Non-pigmented ciliary epithelial cell (primary cell): ENCODE measurements around the gene GPR173.

Experiments used
- DNase-seq: peaks from one replicate; pipeline ENCODE4 v3.0.0-alpha.2; 2010; ENCODE audit warnings: low read depth

GPR173 gene

DNA sequence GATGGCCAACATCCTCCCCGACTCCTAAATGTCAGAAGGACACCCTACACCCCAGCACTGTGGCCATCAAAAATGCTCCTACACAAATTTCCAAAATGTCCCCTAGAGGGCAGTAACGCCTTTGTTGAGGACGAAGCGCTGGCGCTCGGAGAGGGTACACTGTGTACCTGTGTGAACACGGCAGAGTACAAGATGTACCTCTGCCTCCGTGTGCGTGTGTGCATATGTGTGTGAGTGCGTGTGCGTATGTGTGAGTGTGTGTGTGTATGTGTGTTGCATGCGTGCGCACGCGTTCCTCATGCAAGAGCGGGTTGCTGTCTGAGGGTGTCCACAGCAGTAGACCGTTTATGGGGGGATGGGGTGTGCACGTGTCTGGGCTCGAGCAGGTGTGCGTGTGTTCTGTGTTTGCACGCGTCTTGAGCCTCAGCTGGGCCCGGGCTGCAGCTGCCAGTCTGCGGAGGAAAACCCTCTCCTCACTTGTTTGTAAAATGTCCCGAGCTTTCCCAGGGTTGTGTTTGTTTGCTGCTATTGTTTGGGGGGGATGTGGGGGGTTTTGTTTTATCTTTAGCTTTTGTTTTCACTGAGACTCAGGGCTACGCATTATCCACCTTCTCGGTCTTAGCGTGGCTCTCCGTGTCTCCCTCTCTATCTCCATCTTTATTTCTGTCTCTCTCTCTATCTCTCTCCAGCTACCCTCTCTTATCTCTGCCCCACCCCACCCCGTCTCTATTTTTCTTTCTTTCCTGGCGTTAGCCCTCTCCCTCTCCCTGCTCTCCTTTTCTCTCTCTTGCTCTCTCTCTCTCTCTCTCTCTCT is 23.2 kb downstream of the GPR173 start:
- no peak for DNase-seq

DNA sequence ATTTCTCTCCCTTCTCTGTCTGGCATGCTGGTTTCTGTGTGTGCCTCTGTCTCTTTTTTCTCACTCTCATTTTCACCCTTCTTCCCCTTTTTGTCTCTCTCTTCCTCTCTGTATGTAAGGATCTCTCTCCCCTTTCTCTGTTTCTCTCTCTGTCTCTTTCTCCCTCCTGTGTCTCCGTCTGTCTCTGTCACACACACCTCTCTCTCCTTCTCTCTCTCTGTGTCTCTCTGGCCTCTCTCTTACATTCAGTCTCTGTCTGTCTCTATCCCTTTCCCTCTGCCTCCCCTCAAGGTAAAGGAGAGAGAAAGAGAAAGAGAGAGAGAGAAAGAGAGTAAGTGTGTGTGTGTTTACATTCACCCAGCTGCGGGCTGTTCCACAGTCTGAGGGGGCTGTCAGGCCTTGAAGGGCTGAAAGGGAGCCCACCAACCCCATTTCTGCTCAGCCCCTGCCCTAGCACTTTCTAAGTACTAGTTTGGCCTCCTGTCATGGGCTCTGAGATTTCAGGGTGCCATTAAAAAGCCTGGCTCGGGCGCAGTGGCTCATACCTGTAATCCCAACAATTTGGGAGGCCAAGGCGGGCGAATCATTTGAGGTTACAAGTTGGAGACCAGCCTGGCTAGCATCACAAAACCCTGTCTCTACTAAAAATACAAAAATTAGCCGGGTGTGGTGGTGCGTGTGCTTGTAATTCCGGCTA is 24.0 kb downstream of the GPR173 start:
- no peak for DNase-seq

DNA sequence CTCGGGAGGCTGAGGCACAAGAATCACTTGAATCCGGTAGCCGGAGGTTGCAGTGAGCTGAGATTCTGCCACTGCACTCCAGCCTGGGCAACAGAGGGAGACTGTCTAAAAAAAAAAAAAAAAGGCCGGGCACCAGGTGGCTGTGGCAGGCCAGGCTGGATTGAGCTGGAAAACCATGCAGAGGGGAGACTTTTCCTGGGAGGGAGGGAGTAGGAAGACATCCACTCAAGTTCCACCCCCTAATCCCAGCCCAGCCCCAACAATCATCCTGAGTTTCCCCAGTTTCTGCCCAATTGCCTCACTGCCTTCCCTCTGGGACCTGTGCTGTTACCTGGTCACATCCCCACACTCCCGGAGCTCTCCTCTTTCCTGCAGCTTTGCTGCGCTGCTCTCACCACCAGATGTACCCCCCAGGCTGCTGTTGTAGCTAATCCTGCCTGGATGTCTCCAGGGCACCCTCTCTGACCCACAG is 24.6 kb downstream of the GPR173 start:
- DNase-seq: no peak

DNA sequence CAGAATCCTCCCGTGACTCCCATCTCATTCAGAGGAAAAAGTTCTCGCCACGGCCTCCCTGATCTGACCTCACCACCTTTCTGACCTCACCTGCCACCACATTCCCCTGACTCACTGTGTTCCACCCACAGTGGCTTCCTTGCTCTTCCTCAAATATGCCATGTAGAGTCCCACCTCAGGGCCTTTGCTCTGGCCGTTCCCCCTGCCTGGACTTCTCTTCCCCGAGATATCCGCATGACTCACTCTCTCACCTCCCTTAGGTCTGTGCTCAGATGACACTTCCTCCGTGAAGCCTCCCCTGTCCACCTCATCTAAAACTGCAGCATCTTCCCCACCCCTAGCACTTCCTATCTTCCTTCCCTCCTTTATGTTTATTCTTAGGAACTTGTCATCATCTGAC is 26.4 kb downstream of the GPR173 start:
- DNase-seq: no peak

DNA sequence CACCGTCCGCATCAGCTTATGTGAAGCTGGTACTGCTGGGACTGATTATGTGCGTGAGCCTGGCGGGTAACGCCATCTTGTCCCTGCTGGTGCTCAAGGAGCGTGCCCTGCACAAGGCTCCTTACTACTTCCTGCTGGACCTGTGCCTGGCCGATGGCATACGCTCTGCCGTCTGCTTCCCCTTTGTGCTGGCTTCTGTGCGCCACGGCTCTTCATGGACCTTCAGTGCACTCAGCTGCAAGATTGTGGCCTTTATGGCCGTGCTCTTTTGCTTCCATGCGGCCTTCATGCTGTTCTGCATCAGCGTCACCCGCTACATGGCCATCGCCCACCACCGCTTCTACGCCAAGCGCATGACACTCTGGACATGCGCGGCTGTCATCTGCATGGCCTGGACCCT is 28.1 kb downstream of the GPR173 start:
- no peak for DNase-seq

DNA sequence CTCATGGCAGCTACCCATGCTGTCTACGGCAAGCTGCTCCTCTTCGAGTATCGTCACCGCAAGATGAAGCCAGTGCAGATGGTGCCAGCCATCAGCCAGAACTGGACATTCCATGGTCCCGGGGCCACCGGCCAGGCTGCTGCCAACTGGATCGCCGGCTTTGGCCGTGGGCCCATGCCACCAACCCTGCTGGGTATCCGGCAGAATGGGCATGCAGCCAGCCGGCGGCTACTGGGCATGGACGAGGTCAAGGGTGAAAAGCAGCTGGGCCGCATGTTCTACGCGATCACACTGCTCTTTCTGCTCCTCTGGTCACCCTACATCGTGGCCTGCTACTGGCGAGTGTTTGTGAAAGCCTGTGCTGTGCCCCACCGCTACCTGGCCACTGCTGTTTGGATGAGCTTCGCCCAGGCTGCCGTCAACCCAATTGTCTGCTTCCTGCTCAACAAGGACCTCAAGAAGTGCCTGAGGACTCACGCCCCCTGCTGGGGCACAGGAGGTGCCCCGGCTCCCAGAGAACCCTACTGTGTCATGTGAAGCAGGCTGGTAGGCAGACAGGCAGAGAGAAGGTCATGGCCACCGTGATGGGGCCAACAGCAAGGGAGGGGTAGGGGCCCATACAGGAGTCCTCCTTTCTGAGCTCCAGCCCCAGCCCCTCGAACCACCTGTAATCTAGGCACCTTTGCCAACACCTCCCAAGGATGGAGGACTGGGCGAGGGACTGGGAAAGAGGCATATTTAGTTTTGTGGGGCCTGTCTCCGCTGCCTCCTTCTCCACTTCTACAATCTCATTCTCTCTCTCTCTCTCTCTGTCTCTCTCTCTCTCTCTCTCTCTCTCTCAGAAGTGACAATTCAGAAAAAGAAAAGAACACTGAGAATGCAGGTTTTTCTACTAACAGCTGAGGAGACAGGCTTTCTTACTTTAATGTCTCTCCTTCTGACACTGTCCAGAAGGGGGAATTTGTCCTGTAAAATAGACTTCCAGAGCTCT is 28.9 kb downstream of the GPR173 start:
- no peak for DNase-seq

DNA sequence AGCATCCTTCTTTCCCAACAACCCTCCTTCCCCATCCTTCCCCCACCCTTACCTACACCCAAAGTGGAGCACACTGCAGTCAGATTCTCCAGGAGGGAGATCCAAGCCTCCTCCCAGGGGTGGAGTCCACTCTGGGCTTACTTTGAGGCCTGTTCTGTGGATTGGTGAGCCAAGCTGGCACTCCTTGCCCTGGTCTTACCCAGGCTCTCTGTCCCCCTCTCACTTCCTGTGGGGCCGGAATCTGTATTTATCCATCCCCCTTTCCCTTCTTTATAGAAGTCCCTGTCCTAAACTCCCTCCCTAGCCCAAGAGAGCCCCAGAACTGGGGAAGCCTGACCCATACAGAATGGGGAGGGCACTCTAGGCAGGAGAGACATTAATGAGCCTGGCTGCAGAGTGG is 30.4 kb downstream of the GPR173 start:
- DNase-seq: no peak

DNA sequence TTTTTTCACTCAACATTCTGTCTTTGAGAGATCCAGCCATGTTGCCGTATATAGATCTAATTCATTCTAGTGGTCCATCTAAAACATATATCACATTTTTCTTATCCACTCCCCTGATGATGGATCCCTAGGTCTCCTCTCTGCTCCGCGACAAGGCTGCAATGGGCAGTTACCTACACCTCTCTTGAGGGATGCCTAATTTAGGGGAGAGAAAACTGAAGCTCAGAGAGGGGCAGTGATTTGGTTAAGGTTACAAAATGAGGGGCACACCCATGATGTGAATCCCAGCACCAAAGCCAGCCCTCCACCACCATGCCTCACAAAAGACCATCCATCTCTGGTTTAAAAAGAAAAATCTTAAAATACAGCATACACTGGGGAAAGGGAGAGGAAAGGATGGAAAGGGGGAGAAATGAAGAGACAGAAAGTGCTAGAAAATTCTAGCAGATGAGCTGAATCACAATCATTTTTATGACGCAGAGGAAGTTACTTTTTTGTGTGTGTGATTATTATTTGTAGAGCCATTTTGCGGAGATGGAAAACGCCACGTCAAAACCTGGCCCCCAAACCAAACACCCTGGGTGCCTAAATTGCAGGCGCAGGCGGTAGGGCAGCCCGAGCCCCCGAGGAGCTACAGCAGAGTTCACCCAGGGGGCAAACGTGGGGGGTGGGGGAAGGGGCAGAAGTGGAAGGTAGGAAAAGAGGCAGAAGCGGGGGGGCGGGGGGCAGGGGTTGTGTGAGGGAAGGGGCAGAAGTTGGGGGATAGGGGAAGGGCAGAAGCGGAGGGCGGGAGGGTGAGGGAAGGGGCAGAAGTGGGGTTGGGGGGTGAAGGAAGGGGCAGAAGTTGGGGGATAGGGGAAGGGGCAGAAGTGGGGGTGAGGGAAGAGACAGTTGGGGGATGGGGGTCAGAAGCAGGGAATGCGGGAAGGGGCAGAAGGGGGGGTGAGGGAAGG is 32.3 kb downstream of the GPR173 start:
- DNase-seq: no peak

DNA sequence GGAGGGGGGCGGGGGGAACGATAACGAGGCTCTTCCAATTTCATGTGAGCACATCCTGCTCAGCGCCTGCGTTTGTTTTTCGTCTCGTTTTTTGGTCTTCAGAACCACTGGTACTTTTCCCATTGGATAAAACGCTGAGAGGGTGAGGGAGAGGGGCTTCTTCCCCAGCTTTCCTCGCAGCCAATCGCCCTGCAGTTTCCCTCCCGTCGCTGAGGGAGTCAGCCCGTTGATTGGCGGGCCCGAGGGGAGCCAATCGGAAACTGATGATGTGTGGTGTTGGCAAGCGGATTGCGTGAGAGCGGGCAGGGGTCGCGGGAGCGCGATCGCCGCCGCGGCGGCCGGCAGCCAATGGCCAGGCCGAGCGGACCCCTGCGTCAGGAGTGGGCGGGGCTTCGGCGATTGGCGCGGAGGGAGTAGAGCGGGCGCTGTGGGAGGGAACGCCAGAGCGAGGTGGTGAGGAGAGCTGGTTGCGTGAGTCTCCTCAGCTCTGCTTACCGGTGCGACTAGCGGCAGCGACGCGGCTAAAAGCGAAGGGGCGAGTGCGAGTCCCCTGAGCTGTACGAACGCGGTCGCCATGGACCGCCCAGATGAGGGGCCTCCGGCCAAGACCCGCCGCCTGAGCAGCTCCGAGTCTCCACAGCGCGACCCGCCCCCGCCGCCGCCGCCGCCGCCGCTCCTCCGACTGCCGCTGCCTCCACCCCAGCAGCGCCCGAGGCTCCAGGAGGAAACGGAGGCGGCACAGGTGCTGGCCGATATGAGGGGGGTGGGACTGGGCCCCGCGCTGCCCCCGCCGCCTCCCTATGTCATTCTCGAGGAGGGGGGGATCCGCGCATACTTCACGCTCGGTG is 33.6 kb downstream of the GPR173 start, which contains the start of gene TSPYL2:
Gene TSPYL2 (plus strand): TSS at position 443 of the 848 bp plus-strand sequence. CDS start 132 bp downstream, at position 575.
- DNase-seq: peak; percentile 90

DNA sequence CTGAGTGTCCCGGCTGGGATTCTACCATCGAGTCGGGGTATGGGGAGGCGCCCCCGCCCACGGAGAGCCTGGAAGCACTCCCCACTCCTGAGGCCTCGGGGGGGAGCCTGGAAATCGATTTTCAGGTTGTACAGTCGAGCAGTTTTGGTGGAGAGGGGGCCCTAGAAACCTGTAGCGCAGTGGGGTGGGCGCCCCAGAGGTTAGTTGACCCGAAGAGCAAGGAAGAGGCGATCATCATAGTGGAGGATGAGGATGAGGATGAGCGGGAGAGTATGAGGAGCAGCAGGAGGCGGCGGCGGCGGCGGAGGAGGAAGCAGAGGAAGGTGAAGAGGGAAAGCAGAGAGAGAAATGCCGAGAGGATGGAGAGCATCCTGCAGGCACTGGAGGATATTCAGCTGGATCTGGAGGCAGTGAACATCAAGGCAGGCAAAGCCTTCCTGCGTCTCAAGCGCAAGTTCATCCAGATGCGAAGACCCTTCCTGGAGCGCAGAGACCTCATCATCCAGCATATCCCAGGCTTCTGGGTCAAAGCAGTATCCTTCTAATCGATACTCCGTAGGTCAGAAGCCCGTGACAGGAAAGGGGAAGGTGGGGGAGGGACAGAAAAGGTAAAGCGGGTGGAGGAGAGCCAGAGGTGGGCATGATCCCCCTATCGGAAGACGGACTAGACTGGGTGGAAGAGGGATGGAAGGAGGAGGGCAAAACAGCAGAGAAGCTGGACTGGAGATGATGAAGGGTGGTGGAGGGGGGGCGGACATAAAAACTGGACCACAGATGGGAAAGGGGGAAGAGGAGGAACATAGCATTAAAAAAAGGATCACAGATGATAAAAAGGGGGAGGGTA is 34.4 kb downstream of the GPR173 start:
- DNase-seq: no peak

DNA sequence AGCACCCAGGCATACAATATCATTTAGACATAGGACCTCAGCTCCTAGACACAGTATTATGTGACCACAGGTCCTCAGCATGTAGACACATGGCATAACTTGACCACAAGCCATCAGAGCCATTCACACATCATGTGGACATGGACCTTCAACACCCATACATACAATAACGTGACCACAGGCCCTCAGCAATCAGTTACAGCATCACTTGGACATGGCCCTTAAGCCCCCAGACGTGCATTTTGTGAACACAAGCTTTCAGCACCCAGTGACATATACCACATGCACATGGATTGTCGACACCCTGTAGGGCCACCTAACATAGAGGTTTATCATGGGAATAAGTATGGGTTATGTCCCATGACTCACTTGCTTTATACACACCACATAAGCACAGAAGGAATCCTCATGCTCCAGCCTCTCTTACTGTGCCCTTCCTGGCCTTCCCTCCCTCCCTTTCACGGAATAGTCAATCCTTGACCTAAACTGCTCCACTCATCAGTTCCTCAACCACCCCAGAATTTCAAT is 35.5 kb downstream of the GPR173 start:
- no peak for DNase-seq

DNA sequence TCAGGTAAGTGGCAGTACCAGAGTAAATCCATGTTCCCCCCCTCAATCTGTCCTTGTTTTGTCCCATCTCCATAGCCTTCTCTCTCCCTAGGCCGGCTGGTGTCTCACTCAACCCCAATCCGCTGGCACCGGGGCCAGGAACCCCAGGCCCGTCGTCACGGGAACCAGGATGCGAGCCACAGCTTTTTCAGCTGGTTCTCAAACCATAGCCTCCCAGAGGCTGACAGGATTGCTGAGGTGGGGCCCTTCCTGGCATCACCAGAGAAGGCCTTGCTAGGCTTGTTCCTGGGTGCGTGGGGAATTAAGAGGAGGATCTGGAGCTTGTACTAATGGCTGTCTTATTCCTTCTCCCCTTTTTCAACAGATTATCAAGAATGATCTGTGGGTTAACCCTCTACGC is 36.3 kb downstream of the GPR173 start:
- no peak for DNase-seq

DNA sequence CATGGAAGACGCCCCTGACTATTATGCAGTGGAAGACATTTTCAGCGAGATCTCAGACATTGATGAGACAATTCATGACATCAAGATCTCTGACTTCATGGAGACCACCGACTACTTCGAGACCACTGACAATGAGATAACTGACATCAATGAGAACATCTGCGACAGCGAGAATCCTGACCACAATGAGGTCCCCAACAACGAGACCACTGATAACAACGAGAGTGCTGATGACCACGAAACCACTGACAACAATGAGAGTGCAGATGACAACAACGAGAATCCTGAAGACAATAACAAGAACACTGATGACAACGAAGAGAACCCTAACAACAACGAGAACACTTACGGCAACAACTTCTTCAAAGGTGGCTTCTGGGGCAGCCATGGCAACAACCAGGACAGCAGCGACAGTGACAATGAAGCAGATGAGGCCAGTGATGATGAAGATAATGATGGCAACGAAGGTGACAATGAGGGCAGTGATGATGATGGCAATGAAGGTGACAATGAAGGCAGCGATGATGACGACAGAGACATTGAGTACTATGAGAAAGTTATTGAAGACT is 37.2 kb downstream of the GPR173 start:
- no peak for DNase-seq

DNA sequence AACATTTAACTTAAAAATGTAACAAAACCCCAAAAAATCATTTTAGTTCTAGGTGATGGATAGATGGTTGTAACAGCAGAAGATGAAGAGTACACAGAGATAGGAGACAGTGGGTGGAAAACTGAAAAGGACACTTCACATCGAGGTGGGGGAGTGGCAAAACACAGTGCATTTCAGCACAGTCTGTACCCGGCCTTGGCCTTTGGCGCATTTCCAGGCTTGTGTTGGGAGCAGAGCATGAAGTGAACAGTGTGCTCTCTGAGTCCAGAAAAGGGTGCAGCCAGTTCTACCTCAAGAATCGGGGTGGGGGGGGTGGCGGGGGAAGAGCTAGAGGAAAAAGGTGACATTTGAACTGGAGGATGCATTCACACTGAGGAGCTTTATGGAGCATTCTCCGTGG is 37.9 kb downstream of the GPR173 start:
- DNase-seq: no peak

DNA sequence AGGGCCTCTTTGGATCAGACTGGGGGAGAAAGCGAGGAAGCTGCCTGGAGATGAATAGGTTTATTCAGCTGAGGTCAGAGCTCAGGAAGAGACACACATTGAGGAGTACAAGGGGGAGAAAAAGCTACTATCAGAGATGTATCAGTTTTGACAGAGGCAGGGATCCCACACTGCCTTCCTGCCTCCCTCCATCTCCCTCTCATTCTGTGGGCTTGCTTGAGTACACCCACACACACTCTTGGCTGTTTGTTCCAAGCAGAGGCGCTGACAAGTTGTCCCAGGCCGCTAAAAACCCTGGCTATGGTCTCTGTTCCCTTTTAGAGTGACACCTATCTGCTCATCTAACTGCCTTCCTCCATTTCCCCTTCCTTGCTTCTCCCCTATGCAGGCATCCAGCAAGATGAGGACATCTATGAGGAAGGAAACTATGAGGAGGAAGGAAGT is 38.8 kb downstream of the GPR173 start:
- no peak for DNase-seq

DNA sequence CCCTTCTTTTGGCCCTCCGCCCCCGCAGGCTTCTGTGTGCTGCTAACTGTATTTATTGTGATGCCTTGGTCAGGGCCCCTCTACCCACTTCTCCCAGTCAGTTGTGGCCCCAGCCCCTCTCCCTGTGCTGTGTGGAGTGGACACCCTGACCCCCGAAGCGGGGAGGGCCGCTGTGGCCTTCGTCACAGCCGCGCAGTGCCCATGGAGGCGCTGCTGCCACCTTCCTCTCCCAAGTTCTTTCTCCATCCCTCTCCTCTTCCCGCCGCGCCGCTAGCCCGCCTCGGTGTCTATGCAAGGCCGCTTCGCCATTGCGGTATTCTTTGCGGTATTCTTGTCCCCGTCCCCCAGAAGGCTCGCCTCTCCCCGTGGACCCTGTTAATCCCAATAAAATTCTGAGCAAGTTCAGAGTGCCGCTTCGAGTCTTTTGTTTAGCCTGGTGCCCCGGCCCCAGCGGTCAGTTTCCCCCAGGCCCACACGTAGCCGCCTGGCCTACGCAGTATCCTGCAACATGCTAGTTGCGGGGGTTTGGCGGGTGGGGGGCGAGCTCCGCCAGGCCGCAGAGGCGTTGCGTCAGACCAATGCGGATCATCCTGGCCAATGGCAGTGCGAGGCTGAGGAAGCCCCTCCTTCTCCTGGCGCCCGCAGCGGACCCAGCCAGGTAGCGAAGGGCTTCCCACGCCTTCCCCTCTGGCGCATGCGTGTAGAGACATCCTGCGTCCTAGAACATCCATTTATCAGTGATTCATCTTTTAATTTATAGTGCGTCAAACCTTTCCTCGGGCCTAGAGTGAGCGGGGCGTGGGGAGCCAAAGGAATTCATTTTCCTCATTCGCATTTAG is 39.8 kb downstream of the GPR173 start:
- peak; percentile 45 for DNase-seq

DNA sequence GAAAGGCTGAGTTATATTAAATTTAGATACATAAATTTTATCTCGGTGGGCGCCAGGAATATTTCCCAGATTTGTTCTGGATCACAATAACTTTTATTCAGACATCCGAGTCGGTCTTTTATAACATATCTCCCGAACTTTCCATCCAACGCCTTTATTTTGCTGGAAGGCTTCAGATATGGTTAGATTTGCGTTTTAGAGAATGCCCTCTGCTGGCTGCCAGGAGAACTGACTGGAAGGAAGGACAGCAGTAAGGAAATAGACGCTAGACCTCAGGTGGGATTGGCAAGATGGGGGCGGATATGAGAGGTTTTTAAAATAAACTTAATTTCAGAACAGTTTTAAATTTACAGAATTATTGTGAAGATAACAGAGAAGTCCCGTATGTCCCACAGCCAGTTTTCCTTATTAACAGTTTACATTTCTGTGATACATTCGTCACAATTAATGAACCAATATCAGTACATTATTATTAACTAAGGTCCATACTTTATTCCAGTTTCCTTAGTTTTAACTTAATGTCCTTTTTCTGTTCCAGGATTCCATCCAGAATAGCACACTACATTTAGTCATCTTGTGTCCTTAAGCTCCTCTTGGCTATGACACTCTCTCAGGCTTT is 40.7 kb downstream of the GPR173 start:
- no peak for DNase-seq
